Stimulated activated CD4-positive, alpha-beta T cell treated with anti-CD3 and anti-CD28 coated beads, Interleukin-1b, Interleukin-23, amount 100 ng/mL, for 1 hour (primary cell): ENCODE results near the gene PBXIP1.
A peak's percentile ranks its signal among the peaks of the same experiment; 100 is the strongest.

Experiments used
- DNase-seq, 2 donors: peaks; one replicate each; pipeline ENCODE4 v3.0.0-alpha.2; 2020; ENCODE audit warnings: low read depth in 2 of 2

PBXIP1 gene, protein sequence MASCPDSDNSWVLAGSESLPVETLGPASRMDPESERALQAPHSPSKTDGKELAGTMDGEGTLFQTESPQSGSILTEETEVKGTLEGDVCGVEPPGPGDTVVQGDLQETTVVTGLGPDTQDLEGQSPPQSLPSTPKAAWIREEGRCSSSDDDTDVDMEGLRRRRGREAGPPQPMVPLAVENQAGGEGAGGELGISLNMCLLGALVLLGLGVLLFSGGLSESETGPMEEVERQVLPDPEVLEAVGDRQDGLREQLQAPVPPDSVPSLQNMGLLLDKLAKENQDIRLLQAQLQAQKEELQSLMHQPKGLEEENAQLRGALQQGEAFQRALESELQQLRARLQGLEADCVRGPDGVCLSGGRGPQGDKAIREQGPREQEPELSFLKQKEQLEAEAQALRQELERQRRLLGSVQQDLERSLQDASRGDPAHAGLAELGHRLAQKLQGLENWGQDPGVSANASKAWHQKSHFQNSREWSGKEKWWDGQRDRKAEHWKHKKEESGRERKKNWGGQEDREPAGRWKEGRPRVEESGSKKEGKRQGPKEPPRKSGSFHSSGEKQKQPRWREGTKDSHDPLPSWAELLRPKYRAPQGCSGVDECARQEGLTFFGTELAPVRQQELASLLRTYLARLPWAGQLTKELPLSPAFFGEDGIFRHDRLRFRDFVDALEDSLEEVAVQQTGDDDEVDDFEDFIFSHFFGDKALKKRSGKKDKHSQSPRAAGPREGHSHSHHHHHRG

DNA sequence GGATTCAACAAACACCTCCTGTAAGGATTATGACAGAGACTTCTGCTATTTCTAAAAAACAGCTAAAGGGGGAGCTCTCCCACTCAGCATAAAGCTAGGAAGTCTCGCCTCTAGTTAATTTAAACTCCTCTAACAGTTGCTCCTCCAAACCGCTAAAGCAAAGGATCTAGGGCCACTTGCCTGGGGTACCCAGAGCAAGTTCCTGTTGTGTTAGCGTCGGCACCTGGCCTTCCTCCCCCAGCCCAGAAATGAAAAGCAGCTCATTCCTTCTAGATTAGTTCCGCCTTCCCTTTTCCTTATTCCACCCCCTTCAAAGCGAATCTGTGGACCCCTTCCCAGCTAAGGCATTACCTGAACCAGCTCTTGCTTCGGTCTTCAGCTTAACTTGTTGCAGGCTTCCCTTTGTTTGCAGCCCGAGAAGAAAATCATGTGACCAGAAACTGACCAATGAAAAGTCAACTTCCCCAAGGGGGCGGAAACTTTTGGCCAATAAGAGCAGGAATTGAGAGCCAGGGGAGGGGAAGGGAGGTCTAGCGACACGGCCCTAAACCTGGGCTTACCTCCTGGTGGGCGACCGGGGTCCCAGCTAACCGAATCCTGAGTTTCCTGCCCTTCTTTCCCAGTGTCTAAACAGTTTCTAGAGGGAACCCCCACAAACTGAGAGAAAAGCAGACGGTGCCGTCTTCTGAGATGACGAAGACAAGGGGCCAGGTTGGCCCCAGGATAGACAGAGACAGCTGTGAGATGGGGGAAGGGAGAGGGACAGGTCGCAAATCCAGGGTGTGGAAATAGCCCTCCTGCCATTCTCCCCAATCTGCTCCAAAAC is at the start of gene PBXIP1:
Gene PBXIP1 (minus strand): TSS at position 382 of the 826 bp plus-strand sequence. CDS start 2,378 bp downstream, outside the sequence.
- peak; percentile 58 to 59 for DNase-seq

DNA sequence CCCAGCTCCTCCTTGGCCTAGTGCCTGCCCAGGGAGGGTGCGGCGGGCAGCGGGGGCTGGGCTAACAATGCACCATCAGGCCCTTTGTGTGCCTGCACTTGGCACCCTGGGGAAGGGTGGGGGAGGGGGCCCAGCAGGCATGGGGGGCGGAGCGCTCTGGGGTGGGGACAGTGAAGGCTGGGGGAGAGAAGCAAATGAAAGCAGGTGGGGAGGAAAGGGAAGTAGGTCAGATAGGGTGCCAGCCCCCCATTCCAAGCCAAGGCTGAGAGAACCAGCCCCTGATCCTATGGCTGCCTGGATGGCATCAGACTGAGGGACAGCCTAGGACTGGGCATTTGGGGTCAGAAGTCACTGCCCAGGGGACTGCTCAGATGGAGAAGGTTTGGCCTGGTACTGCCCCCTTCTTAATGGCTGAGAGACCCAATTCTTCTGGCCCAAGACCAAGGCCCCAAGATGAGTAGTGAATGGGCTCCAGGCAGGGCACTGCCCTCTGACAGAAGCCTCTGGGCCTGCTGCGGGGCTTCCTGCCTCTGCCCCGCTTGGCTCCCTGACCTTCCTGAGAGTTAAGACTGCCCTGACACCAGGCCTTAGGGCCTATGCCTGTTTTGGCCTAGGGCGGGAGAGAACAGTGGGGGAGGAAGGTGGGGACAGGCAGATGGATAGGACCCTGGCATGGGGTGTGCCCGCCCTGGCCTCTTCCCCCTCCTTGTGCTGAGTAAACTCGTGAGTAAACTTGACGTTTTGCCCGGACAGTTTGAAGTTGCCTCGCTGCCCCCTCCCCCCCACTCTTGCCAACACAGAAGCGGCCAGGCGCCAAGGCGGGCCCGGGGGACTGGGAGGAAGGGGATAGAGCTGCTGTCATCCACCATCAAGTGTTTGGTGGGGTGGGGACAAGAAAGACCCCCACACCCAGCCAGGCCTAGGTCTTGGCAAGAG is 49.4 kb upstream of the PBXIP1 start:
- DNase-seq: no peak

DNA sequence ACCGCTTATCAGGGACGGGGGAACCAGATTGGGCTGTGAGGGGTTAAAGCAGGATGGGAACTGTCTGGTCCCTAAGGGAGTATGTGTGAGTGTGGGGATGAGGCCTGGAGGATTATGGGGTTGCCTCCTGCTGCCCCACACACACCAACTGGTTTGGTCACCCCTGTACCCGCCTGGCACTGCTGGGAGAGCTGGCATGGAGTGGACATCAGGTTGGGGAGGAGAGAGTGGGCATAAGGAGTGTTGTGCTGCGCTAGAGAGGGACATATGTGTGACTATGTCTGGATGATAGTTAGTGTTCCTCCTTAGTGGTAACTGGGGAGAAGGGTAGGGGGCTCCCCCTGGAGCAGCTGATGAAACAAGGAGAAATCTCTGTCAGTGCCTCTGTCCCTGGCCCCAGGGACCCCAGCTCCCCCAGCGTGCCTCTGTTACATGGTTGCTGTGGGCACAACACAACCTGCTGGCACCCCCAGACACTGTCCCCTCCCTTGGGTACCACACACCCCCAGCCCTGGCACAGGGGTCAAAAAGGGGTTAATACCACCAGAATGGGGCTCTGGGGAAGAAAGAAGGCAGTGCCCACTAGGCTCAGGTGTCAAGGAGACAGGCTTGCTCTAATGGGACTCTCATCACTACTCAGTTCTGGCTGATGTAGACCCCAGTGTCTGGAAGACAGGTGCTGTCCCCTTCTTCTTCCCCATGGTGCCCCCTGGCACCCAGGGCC is 48.6 kb upstream of the PBXIP1 start:
- no peak for DNase-seq

DNA sequence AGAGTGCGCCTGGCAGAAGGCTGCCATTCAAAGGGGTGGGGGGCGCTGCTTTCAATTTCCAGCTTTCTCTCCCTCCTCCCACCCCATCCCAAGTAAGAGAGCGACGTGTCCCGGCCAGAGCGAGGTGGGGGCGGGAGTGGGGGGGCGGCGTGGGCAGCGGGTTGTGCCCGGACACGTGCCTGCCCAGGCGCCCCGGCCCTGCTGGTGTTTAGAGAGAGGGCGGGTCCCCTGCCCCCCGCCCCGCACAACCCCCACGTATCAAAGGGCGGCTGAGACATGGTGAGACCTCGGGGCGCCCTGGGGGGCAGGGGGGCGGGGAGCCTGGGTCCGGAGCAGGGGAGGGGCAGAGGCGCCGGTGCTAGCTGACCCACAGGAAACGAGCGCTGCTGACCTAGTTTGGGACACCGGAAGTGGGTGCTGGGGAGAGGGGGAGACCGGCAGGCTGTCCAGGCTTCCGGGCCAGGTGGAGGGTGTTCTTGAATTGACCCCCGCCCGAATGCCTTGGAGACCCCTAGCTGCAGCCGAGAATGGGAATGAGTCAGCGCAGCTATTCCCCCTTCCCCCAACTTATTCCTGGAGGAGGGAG is 48.0 kb upstream of the PBXIP1 start:
- DNase-seq: no peak

DNA sequence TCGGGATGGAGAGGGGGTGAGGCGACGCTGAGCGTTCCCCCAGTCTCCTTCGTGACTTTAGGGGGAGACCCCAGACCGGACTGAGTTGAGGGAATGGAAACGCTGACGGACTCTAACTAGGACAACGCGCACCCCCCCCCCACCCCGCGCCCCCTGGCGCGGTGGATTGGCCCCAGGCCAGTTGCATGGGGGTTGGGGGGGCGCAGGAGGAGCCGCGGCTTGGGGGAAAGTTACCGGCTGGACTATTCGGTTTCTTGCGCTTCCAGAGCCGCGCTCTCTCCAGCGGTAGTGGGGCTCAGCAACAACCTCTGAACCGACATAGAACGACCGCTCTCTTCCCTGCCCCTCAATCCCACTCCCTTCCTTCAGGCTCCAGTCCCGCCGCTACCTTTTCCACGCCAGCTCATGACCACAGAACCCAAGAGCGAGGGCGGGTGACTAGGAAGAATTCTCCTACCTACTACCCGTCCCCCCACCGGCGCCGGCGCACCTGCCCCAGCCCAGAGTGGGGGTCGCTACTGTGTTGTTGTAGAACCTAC is 47.4 kb upstream of the PBXIP1 start:
- DNase-seq: no peak

DNA sequence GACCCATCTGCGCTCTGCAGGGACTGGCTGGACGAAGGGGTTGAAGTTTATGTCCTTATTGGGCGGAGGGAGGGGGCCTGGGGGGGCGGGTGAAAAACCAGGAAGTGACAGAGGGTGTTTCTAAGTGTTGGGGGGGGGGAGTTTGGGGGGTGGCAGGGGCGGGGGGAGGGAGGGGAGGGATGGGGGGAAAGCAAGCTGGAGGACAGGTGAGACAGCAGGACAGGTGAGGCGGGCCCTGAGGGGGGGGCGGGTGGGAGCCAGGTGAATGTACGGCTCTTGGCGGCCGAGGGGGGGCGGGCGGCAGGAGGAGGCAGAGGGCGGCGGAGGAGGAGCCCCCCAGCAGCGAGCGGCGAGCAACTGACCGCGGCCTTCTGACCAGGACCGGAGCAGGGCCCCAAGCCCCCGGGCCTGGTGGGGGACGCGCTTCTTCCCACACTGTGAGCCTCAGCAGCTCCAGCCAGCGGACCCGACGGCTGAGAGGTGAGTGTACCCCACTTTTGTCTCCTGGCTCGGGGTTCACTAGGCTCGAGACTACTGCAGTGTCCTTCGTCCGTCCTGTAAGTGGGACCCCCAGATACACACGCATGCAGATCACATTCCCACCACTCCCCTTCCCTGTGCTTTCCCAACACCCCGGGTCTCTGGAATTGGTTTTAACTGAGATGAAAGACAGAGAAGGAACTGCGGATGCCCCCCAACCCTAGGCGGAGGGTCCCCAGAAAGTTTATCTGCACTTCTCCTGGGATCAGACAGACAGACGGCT is 46.7 kb upstream of the PBXIP1 start, which contains the start of gene ZBTB7B:
Gene ZBTB7B (plus strand): TSS at position 339 of the 763 bp plus-strand sequence. CDS start 11,859 bp downstream, outside the sequence.
- no peak for DNase-seq

DNA sequence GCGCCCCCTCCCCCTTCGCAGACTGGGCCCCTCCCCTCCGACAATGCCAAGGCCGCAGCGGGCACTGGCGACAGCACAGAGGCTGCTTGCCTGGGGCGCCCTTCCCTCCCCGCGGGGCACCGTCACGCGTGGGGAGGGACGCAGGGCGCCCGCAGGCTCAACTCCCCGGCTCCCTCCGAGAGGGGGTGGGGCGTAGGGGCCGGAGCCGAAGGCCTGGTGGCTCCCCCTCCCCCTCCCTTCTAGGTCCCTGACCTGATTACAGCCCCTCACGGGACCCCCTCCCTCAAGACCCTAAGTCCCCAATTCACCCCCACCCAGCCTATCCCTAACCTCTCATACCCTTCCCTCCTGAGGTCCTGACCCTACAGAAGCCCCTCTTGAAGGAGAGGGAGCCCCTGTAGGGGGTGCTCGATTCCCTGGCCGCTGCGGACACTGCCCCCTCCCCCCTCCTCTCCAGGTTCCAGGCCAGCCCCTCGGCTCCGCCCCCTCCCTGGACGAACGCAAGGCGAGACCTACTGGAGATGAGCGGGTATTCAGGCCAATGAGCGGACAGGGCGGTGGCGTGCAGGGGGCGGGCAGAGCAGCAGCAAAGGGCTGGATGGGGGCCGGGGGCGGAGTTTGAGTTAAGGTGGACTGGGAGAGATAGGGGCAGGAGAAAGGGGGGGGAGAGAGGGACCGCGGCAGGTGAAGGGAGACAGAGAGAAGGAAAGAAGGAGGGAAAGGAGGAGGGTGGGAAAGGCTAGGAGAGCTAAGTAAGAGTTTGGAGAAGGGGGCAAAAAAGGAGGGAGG is 46.0 kb upstream of the PBXIP1 start:
- peak; percentile 96 to 97 for DNase-seq

DNA sequence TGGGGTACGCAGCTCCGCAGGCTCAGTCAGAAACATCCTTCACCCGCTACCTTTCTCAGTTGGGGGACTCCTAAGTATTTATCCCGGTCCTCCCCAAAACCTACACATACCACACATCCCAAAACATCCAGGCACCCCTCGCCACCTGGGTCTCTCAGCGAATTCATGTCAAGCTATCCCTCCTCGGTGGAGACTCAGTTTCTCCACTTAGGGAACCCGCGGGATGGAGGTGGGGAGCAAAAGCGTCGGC is 45.5 kb upstream of the PBXIP1 start:
- no peak for DNase-seq

DNA sequence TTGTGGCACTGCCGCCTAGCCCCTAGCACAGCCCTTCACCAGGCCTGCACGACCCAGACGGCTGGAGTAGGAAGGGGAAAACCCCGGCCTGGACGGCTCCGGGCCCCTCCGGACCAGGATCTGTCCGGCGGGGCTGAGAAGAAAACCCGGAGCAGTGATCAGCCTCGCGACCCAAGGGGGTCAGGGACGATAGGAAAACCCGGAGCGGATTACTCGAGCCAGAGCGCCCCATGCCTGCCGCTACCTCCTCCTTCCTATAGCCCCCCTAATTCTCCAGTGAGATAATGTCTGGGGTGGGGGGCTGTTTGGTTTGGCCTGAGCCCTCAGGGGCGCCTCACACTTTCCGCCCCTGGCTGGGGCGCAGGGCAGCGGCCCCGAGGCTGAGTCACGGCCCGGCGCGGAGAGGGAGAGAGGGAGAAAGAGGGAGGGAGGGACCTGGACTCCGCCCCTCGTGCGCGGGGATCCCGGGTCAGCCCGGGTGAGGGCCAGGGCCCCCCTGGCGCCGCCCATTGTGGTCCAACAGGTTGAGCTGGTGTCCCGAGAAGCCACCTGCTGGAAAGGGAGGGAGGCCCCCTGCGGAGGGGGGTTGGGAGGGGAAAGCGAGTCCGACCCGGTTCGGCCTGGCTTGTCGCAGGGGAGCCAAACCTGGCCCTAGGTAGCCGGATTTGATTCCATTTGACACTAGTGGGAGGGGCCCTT is 45.0 kb upstream of the PBXIP1 start:
- peak; percentile 54 to 58 for DNase-seq

DNA sequence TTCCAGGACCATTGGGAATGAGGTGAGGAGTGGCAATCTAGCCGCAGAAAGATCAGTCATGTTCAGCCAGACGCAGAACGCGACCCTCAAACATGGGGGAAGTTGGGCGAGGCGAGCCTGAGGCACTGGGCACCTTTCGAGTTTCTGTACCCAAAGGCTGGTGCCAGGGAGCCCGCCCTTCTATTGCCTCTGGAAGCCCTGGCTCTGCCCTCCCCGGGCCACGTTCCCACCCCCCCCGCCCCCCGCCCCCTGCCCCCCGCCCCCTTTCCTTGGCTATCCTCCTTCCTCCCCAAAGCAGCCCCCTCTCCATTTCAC is 44.5 kb upstream of the PBXIP1 start:
- DNase-seq: no peak

DNA sequence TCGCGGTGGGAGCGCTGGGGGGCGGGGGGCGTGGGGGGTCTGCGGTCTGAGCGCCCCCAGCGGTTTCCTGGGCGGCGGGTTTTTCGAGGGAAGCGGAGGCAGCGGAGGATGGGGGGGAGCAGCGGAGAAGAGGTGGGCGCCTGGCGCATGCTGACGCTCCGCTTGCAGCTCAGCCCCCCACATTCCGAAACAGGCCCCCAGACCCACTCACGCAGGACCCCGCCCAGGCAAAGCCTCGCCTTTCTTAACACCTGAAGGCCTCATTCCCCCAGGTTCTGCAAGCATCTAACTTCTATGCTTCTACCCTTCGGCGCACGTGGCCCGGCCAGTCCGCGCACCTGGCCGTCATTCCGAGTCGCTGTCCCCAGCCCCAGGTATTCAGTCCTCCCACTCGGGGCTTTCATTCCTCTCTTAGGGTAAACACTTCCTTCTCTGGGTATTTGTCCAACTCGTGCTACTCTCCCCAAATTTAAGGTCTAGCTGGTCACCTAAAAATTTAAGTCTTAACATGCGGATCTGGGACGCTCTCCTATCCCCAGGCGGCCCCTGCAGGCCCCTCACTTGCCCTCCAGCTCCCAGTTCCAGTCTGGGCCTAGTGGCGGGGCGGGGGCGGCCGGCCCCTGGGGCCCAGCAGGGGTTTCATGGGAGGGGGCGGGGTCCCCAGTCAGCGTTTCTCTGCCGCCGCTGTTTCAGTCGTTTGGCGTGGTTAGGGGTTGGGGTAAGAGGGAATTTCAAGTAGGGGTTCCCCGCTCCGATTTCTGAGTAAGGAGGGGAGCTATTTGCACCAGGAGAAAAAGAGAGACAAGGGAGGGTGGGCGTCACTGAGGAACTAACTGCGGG is 43.9 kb upstream of the PBXIP1 start:
- DNase-seq: peak in 1 of 2 donors; percentile 56

DNA sequence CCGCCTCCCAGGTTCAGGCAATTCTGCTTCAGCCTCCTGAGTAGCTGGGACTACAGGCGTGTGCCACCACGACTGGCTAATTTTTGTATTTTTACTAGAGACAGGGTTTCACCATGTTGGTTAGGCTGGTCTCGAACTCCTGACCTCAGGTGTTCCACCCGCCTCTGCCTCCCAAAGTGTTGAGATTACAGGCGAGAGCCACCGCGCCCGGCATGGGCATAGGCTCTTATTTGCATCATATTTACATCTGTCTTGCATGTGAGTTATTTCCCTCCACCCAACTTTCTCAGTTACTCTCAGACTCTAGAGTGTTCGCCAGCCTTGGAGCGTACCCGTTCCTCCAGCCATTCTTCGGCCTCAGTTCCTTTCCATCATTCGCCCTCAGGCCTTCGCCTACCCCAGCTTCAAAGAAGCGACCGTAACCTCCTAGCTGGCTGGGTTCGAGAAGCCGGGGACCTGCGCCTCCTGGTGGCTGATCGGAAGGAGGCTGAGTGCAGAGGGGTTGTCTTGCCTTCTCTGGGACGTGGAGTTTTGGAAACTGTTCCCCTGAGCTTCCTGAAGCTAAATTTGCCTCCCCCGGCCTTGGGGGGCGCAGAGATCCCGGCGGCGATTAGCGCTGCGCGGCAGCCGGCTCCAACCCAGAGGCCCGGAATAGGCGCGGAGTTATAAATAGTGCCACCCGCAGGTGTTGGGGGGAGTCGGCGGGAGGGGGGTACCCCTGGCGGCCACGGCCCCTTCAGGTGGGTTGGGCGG is 43.1 kb upstream of the PBXIP1 start:
- peak in 1 of 2 donors; percentile 58 for DNase-seq

DNA sequence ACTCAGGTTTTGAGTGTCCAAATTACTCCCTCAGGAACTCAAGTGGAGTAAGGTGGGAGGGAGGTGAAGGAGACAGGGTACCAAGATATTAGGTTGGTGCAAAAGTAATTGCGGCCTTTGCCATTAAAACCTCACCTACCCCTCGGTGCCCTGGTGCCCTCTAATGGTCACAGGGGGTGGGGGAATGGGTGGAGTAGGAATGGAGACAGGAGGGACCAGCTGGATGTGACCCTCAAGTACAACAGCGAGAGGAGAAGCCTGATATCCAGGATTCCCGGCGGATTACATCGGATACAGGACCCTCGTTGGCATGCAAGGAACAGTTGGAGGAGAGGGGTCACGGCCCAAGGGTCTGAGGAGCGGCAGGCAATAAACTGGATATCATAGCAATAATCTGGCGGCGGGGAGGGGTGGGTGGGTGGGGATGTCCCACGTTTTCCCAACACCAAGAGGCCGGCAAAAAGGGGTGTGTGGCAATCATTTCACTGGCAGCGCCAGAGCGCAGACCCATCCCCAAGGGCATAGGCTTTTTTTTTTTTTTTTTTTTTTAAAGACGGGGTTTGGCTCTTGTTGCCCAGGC is 42.4 kb upstream of the PBXIP1 start:
- DNase-seq: no peak

DNA sequence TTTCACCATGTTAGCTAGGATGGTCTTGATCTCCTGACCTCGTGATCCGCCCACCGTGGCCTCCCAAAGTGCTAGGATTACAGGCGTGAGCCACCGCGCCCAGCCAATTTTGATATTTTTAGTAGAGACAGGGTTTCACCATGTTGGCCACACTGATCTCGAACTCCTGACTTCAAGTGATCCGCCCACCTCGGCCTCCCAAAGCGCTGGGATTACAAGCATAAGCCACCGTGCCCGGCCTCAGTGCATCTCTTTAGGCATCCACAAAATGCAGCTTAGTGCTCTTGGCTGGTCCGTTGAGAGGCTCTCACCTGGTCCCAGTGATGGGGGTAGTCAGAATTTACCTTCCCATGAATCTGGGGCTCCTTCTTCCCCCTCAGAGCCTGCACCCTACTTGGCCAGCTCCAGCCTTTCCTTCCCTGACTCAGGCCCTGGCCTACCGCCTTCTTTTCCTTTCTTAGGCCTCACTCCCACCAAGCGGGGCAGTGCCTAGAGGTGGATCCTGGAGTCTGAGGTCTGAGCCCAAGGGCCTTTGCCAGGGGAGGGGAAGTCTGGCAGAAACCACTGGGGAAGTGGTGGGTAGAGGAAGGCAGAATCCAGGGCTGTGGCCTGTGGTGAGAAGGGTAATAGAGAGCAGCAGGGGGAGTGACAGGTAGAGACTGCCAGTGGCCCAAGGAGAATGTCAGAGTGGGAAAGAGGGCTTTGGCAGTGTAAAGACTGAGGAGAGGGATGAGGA is 41.2 kb upstream of the PBXIP1 start:
- DNase-seq: no peak
